Thyroid gland (tissue), 4 donors: ENCODE measurements around the gene DCAF6. TPM values are rescaled to one million over a fixed set of nuclear protein-coding genes. Genes with fewer than 3 reads are reported as not detected.

Source experiments
- DNase-seq, 2 donors: peaks; one replicate each; pipeline ENCODE4 v3.0.0-alpha.2; 2019
- H3K27ac ChIP-seq, 3 donors: fragments of 200-600 bp; sonication (generic); 1 replicate in 2 of 3; 2 replicates in 1 of 3; pipeline ENCODE4 v1.5.1; 2016 to 2019; ENCODE audit warnings: mild to moderate bottlenecking in 1 of 3, moderate library complexity in 1 of 3
- H3K27me3 ChIP-seq: fragments of 200-600 bp; sonication (generic); one replicate; pipeline ENCODE4 v1.5.1; 2019
- H3K36me3 ChIP-seq, 2 donors: fragments of 200-600 bp; sonication (generic); one replicate each; pipeline ENCODE4 v1.5.1; 2016 to 2019
- H3K4me1 ChIP-seq, 2 donors: fragments of 200-600 bp; sonication (generic); one replicate each; pipeline ENCODE4 v1.5.1; 2017 to 2019
- H3K4me3 ChIP-seq, 3 donors: fragments of 200-600 bp; sonication (generic); replicated peaks in 1 of 3; 1 replicate in 2 of 3; 2 replicates in 1 of 3; pipeline ENCODE4 v1.5.1; 2016; ENCODE audit warnings: mild to moderate bottlenecking in 1 of 3
- H3K9me3 ChIP-seq: fragments of 200-600 bp; sonication (generic); one replicate; pipeline ENCODE4 v1.5.1; 2017
- CTCF ChIP-seq, 6 experiments: fragments of 200-600 bp in 3 of 6; fragments of 450-650 bp in 3 of 6; sonication (generic) in 3 of 6; IDR thresholded peaks; one replicate each; pipeline ENCODE4 v1.5.1; 2016 to 2019; ENCODE audit warnings: antibody characterized with exemption in 6 of 6, mild to moderate bottlenecking in 2 of 6, inconsistent platforms in 1 of 6, moderate library complexity in 1 of 6
- POLR2A ChIP-seq, 2 donors: fragments of 450-650 bp; IDR thresholded peaks; one replicate each; pipeline ENCODE4 v1.6.1; 2017; ENCODE audit warnings: antibody characterized with exemption in 2 of 2, mild to moderate bottlenecking in 2 of 2, moderate library complexity in 1 of 2
- WGBS, 2 donors: methylation state at CpG; one replicate each; pipeline ENCODE4 v1.1.5; 2017; 5-methylcytosine and 5-hydroxymethylcytosine counted together
- intact Hi-C: fragments of 100-400 bp; cut with DNase I; formaldehyde crosslinking; loops from one replicate; pipeline ENCODE4 v1.15.1; 2023
- microRNA counts, 2 donors: library from miRNA; unstranded; fragments of <30 nt; microRNA quantifications; one replicate each; lab custom pipeline; 2016 to 2017
- microRNA-seq: library from miRNA; unstranded; fragments of <30 nt; microRNA quantifications from one replicate; pipeline ENCODE4, GENCODE V29; 2016
- small RNA-seq: library from RNA; depleted of rRNA; stranded (forward); fragments of <200 nt; gene quantifications from one replicate; pipeline ENCODE3, GENCODE V24; 2016
- total RNA-seq, 4 donors: library from RNA; depleted of rRNA; stranded (reverse); fragments of >200 nt; gene quantifications; one replicate each; pipeline ENCODE4 v1.2.3, GENCODE V29; 2016

Gene DCAF6
- total RNA-seq, 4 donors from 2014 or later, result 73.7 to 88.7 (median 79.2) TPM

- no peak for DNase-seq
- Histone ChIP-seq H3K36me3 (no peaks in the 10 kb centered on the region), H3K9me3 (no peaks in the 10 kb centered on the region), H3K4me1 (peaks cover 3 to 10% of the 10 kb centered on the region in 2 donors), H3K4me3 (no peak overlapping the region), H3K27me3 (no peaks in the 10 kb centered on the region), H3K27ac (no peak overlapping the region)
- TF ChIP-seq CTCF (IDR thresholded peaks at IDR 0.05) (no peak), POLR2A (IDR thresholded peaks at IDR 0.05) (no peak)
- intact Hi-C loops, result no loop called here
- WGBS, 2 donors, result 91 to 100% methylated on average over 4 of the region's 4 CpGs
Measured at GRCh38 chr1:168119750-168120149, 183.3 kb downstream of the DCAF6 start.

- peak; percentile 50 to 60 for DNase-seq
- no peak for TF ChIP-seq CTCF (IDR thresholded peaks at IDR 0.05)
- 46 to 74% methylated on average over 4 to 7 of the region's 7 CpGs for WGBS, 2 donors
- Histone ChIP-seq H3K4me3 (no peak overlapping the region), H3K27ac (peak overlapping the region in 1 of 3 donors; percentile 31), H3K27me3 (no peaks in the 10 kb centered on the region), H3K9me3 (no peaks in the 10 kb centered on the region), H3K36me3 (no peaks in the 10 kb centered on the region), H3K4me1 (peaks cover 3 to 10% of the 10 kb centered on the region in 2 donors)
- intact Hi-C loops, result no loop called here
Measured at GRCh38 chr1:168121401-168122011, 185.0 kb downstream of the DCAF6 start.

DNA sequence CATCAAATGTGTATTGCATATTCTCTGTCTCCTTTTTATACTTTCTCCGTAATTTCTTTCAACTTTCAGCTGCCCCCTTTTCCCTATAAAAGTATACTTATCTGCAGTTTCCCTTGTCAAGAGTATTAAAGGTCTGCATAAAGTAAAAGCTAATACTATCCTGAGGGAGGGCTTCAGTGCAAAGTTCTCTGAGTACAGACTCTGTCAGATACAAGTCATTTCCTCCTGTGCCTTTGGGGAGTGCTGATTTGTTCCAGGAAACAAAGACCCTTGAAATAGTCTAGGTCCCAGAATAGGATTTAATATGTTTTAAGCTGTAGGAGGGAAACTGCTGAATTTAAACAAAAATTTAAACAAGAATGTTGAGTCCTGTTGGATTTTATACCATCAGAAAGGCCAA, 188.6 kb downstream of the DCAF6 start:
- intact Hi-C loops, result no loop called here
- Histone ChIP-seq H3K4me3 (no peak overlapping the region), H3K9me3 (no peaks in the 10 kb centered on the region), H3K4me1 (peaks cover 3 to 10% of the 10 kb centered on the region in 2 donors), H3K36me3 (no peaks in the 10 kb centered on the region), H3K27ac (no peak overlapping the region), H3K27me3 (no peaks in the 10 kb centered on the region)
- TF ChIP-seq POLR2A (IDR thresholded peaks at IDR 0.05) (no peak), CTCF (IDR thresholded peaks at IDR 0.05) (no peak)
- 91 to 92% methylated on average over 1 of the region's 1 CpG for WGBS, 2 donors
- no peak for DNase-seq

MicroRNA genes within 50 kb of the gene (microRNA counts, 767-probe panel; counts per million panel counts)
- microRNA hsa-miR-1255b-5p (lab: Ali Mortazavi, UCI), result 0 counts per million in 2 donors

Small RNAs within 50 kb of the gene (microRNA-seq; reads per million reads assigned to microRNA genes)
- not detected for gene MIR1255B2

Small RNAs within 50 kb of the gene (small RNA-seq; reads per million reads assigned to genes)
- gene MIR1255B2, result not detected

Other genes starting within 250 kb of the DCAF6 start
- gene MPZL1, start 214.7 kb upstream of the DCAF6 start, total RNA-seq, result 10 to 100 TPM; 52.6 to 90.2 (median 61.8) TPM
- under 1 TPM in 3 of 4 donors, not detected in 1; 0.15 to 0.45 (median 0.40) TPM for gene ADCY10, start 22.5 kb upstream of the DCAF6 start, total RNA-seq
- gene MPC2, start 389 bp downstream of the DCAF6 start, total RNA-seq, result 10 to 100 TPM; 16.2 to 40.1 (median 35.1) TPM
- 1 to 10 TPM; 1.4 to 3.2 (median 2.3) TPM for gene GPR161, start 200.2 kb downstream of the DCAF6 start, total RNA-seq
- 10 to 100 TPM; 19.3 to 25.7 (median 21.7) TPM for gene TIPRL, start 242.3 kb downstream of the DCAF6 start, total RNA-seq